Activated CD8-positive, alpha-beta T cell treated with anti-CD3 and anti-CD28 coated beads for 36 hours (primary cell): Measurements from ENCODE around the gene UCHL3. TPM values are rescaled to one million over a fixed set of nuclear protein-coding genes. Genes with fewer than 3 reads are reported as not detected.

Experiments
- ATAC-seq: fragments of 200-7000 bp; cut with Tn5 transposase; one replicate; pipeline ENCODE4 v1.10.0; 2021; ENCODE audit warnings: mild to moderate bottlenecking, moderate library complexity
- CTCF ChIA-PET: fragments of 350-600 bp; sonication (Branson Sonifier 250); formaldehyde crosslinking; loops from one replicate; lab custom pipeline; 2021; ENCODE audit warnings: antibody characterized with exemption; lab: Charles Lee
- POLR2A ChIA-PET: fragments of 350-600 bp; sonication (Branson Sonifier 250); formaldehyde crosslinking; loops from one replicate; lab custom pipeline; 2021; ENCODE audit warnings: antibody characterized with exemption; lab: Charles Lee
- DNase-seq: peaks from one replicate; pipeline ENCODE4 v3.0.0-alpha.2; 2020
- H3K27ac Mint-ChIP-seq: one replicate; pipeline ENCODE4 v1.8.0; 2021; ENCODE audit warnings: mild to moderate bottlenecking, mixed read lengths
- H3K27me3 Mint-ChIP-seq: one replicate; pipeline ENCODE4 v1.8.0; 2021; ENCODE audit warnings: mixed read lengths
- H3K36me3 Mint-ChIP-seq: one replicate; pipeline ENCODE4 v1.8.0; 2021; ENCODE audit warnings: low read depth, mixed read lengths
- H3K4me1 Mint-ChIP-seq: one replicate; pipeline ENCODE4 v1.8.0; 2021; ENCODE audit warnings: low read depth, mixed read lengths
- H3K4me3 Mint-ChIP-seq: one replicate; pipeline ENCODE4 v1.8.0; 2021; ENCODE audit warnings: mild to moderate bottlenecking, moderate library complexity, mixed read lengths
- H3K9me3 Mint-ChIP-seq: one replicate; pipeline ENCODE4 v1.8.0; 2021; ENCODE audit warnings: mixed read lengths
- CTCF ChIP-seq: fragments of 200-600 bp; IDR thresholded peaks from one replicate; pipeline ENCODE4 v1.8.0; 2022; ENCODE audit warnings: antibody characterized with exemption, mild to moderate bottlenecking
- intact Hi-C: fragments of 100-400 bp; cut with micrococcal nuclease; formaldehyde crosslinking; loops from one replicate; pipeline ENCODE4 v1.10.0; 2022
- total RNA-seq, 2 experiments: library from RNA; stranded (reverse); gene quantifications; one replicate each; pipeline ENCODE4 v1.2.3, GENCODE V29; 2021

UCHL3 gene
- total RNA-seq, 2 experiments from 2014 or later = 32.9 to 36.4 TPM

- Mint-ChIP-seq H3K4me3 (no peak overlapping the region), H3K27ac (no peak overlapping the region), H3K36me3 (peaks cover 5% of the 10 kb centered on the region), H3K4me1 (no peaks in the 10 kb centered on the region), H3K9me3 (no peaks in the 10 kb centered on the region), H3K27me3 (no peaks in the 10 kb centered on the region)
- DNase-seq = no peak
- TF ChIP-seq CTCF = no peak
- ATAC-seq = no peak
- POLR2A ChIA-PET = no interaction called here
- intact Hi-C loops = no loop called here
- CTCF ChIA-PET = no interaction called here
These were observed 60.9 kb downstream of the UCHL3 start for GRCh38 chr13:75610466-75610865.

- POLR2A ChIA-PET = no interaction called here
- Mint-ChIP-seq H3K4me1 (no peaks in the 10 kb centered on the region), H3K9me3 (no peaks in the 10 kb centered on the region), H3K36me3 (peaks cover 7% of the 10 kb centered on the region), H3K27me3 (no peaks in the 10 kb centered on the region), H3K27ac (no peak overlapping the region), H3K4me3 (no peak overlapping the region)
- intact Hi-C loops = no loop called here
- TF ChIP-seq CTCF = no peak
- no peak for DNase-seq
- no peak for ATAC-seq
- CTCF ChIA-PET = no interaction called here
These were observed 62.8 kb downstream of the UCHL3 start for GRCh38 chr13:75612354-75612753.

GRCh38 chr13:75617230-75617629 lies 67.6 kb downstream of the UCHL3 start:
- Mint-ChIP-seq H3K36me3 (peaks cover 9% of the 10 kb centered on the region), H3K4me1 (no peaks in the 10 kb centered on the region), H3K27ac (no peak overlapping the region), H3K4me3 (no peak overlapping the region), H3K9me3 (no peaks in the 10 kb centered on the region), H3K27me3 (no peaks in the 10 kb centered on the region)
- no peak for TF ChIP-seq CTCF
- no peak for DNase-seq
- POLR2A ChIA-PET = no interaction called here
- ATAC-seq = no peak
- intact Hi-C loops = no loop called here
- CTCF ChIA-PET = no interaction called here

GRCh38 chr13:75618308-75618707 lies 68.7 kb downstream of the UCHL3 start:
- no peak for TF ChIP-seq CTCF
- CTCF ChIA-PET = no interaction called here
- POLR2A ChIA-PET = no interaction called here
- H3K36me3 Mint-ChIP-seq = peaks cover 9% of the 10 kb centered on the region
- no peaks in the 10 kb centered on the region for H3K9me3 Mint-ChIP-seq
- H3K27me3 Mint-ChIP-seq = no peaks in the 10 kb centered on the region
- ATAC-seq = no peak
- intact Hi-C loops = no loop called here
- H3K27ac Mint-ChIP-seq = no peak overlapping the region
- DNase-seq = no peak
- no peaks in the 10 kb centered on the region for H3K4me1 Mint-ChIP-seq
- no peak overlapping the region for H3K4me3 Mint-ChIP-seq

- H3K9me3 Mint-ChIP-seq = no peaks in the 10 kb centered on the region
- peaks cover 15% of the 10 kb centered on the region for H3K36me3 Mint-ChIP-seq
- H3K4me1 Mint-ChIP-seq = no peaks in the 10 kb centered on the region
- no peak for DNase-seq
- intact Hi-C loops = no loop called here
- H3K27me3 Mint-ChIP-seq = no peaks in the 10 kb centered on the region
- ChIA-PET POLR2A (no interaction called here), CTCF (no interaction called here)
- H3K27ac Mint-ChIP-seq = no peak overlapping the region
- no peak for ATAC-seq
- no peak for TF ChIP-seq CTCF
- H3K4me3 Mint-ChIP-seq = no peak overlapping the region
These were observed 70.4 kb downstream of the UCHL3 start for GRCh38 chr13:75620020-75620419.
